NCI-H187 (cell line): Measurements from ENCODE around the gene KLHL17.
"Not testable (repeated sequence)": the region's sequence is repeated elsewhere in the genome, so short reads cannot be mapped to it uniquely, and the experiment has no call there.

Experiments
- DNase-seq, 2 experiments: peaks; one replicate each; lab custom pipeline; 2025; lab: John Stamatoyannopoulos, UW

The KLHL17 gene

DNA sequence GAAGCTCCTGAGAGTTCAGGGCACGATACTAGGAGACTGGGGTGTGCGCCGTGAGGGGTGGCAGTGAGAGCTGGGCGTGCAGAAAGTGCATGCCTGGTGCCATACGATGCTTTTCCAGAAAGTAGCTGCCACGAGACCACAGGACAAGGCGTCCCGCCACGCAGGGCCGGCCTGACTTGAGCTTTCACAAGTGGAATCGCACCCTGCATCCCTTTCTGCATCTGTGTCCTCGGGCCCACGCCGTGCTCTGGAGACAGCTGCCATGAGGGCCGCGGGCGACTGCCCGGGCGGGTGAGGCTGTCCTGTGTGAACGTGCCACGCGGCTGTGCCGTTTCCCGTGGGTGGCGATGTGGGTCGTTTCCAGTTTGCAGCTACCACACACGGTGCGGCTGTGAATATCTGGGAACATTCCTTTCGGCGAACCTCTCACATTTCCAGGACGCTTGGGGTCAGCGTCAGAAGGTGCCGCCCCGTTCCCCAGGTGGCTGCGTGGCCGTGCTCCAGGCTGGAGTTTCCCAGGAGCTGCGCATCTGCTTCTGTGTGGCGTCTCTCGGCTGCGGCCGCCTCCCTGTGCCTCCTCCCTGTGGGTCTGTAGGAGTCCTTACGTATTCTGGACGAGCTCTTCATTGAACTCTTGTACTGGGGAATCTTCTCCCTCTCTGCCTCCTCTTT, 22.5 kb downstream of the KLHL17 start:
- DNase-seq = no peak

DNA sequence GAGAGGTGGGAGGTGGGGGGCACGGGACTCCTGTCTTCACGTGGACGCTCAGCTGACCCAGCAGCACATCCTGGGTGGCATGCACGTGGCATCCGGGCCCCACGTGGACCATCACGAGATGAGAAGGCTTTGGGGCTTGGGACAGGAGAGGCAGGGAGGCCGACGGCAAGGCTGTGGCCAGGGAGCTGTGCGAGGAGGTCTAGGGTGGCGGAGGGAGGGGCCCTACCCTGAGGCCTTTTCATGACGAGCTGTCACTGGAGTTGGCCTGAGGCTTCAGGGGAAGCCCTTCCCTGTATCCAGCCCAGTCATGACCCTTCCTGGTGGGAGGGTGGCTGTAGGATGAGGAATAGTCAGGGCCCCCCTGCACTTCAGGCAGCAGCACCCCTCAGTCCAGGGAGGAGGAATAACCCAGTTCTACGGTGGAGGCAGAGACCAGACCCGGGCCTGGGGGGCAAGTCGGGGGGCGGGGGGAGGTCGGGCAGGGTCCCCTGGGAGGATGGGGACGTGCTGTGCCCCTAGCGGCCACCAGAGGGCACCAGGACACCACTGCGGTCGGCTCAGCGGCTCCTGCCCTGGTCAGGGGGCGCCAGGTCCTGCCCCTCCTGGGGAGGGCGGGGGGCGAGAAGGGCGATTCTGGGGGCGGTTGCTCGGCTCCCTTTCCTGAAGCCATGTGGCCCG, 23.6 kb downstream of the KLHL17 start:
- DNase-seq = no peak

DNA sequence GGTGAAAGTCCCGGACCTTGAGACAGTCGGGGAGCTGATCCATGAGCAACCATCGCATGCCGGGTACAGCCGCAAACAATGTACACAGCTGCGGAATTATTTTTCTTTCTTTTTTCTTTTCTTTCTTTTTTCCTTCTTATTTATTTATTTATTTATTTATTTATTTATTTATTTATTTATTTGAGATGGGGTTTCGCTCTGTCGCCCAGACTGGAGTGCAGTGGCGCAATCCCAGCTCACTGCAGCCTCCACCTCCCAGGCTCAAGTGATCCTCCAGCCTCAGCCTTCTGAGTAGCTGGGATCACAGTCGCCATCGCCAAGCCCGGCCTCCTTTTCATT, 24.1 kb downstream of the KLHL17 start:
- no peak for DNase-seq

DNA sequence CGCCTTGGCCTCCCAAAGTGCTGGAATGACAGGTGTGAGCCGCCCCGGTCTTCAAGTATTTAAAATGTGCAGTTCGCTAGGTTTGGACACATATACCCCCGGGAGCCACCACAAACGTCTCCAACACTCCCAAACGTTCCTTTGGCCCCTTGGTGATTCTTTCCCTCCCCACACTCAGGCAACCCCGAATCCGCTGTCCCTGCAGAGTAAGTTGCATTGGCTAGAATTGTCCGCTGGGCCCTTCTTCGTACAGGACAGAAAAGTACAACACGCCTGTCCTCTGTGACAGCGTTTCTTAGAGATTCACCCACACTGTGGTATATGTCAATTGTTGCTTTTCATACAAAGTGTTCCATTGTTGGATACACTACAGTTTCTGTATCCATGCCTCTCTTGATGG, 24.7 kb downstream of the KLHL17 start:
- DNase-seq = no peak

DNA sequence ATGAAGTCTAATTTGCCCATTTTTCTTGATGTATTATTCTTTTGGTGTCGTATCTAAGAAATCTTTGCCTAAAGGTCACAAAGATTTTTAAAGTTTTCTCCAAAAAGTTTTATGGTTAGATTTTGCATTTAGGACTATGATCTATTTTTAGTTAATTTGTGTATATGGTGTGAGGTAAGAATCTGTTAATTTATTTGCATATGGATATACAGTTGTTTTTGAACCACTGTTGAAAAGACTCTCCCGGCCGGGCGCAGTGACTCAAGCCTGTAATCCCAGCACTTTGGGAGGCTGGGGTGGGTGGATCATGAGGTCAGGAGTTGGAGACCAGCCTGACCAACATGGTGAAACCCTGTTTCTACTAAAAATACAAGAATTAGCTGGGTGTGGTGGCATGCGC, 27.7 kb downstream of the KLHL17 start:
- DNase-seq = not testable (repeated sequence)

DNA sequence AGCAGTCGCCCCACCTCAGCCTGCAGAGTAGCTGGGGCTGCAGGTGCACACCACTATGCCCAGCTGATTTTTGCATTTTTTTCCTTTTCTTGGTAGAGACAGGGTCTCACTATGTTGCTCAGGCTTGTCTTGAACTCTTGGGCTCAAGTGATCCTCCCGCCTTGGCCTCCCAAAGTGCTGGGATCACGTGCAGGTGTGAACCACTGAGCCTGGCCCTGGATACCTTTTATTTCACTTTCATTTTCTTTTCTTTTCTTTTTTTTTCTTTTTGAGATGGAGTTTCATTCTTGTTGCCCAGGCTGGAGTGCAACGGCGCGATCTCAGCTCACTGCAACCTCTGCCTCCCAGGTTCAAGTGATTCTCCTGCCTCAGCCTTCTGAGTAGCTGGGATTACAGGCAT, 30.9 kb downstream of the KLHL17 start:
- DNase-seq = not testable (repeated sequence)

DNA sequence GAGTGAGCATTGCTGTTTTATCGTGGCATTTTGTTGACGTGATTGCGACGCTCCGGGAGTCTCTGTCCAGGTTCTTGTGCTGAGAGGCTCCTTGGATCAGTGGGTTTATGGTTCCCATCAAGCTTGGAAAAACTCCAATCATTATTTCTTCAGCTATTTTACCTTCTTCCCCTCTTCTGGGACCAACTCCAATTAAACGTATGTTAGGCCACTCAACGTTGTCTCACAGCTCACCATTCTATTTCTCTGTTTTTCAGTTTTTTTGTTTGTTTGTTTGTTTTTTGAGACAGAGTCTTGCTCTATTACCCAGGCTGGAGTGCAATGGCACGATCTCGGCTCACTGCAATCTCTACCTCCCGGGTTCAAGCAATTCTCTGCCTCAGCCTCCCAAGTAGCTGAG, 31.5 kb downstream of the KLHL17 start:
- DNase-seq = no peak

DNA sequence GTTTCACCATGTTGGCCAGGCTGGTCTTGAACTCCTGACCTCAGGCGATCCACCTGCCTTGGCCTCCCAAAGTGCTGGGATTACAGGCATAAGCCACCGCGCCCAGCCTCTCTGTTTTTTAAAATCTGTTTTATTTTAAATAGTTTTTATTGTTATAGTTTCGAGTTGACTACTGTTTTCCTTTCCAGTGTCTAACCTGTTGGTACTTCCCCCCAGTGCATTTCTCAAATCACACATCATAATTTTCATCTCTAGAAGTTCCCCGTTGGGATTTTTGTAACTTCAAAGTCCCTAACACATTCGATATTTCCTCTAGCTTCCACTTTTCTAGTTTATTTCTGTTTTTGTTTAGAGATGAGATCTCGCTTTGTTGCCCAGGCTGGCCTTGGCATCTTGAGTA, 32.0 kb downstream of the KLHL17 start:
- no peak for DNase-seq

DNA sequence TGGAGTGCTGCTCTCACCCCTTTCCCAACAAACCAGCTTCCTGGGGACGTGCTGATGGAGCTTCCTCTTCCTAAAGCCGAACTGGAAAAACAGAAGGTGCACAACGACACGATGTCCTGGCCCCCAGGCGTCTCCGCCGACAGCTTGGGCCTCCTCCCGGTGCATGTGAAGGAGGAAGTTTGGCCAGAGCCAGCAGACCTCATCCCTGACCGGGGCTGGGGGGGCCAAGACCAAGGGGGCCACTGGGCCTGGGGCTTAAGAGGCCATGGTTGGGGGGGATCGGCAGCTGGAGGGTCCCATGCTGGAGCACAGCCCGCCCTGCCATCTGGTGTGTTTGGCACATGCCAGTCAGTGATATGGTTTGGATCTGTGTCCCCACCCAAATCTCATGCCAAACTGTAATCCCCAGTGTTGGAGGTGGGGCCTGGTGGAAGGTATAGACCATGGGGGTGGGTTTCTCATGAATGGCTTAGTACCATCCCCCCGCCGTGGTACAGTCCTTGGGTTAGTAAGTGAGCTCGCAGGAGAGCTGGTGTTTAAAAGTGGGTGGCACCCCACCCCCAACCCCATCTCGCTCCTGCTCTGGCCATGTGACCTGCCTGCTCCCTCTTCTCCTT, 33.1 kb downstream of the KLHL17 start:
- DNase-seq = no peak

DNA sequence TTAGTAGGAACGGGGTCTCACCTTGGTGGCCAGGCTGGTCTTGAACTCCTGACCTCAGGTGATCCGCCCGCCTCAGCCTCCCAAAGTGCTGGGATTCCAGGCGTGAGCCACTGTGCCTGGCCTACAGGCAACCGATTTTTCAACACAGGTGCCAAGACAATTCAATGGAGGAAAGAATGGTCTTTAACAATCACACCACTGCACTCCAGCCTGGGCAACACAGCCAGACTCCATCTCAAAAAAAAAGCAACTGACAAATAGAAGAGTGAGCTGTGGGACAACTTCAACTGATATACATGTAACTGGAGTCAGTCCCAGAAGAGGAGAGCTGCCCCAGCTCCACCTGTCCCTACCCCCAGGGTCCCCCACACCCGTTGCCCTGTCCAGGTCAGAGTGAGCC, 34.2 kb downstream of the KLHL17 start:
- DNase-seq = not testable (repeated sequence)

DNA sequence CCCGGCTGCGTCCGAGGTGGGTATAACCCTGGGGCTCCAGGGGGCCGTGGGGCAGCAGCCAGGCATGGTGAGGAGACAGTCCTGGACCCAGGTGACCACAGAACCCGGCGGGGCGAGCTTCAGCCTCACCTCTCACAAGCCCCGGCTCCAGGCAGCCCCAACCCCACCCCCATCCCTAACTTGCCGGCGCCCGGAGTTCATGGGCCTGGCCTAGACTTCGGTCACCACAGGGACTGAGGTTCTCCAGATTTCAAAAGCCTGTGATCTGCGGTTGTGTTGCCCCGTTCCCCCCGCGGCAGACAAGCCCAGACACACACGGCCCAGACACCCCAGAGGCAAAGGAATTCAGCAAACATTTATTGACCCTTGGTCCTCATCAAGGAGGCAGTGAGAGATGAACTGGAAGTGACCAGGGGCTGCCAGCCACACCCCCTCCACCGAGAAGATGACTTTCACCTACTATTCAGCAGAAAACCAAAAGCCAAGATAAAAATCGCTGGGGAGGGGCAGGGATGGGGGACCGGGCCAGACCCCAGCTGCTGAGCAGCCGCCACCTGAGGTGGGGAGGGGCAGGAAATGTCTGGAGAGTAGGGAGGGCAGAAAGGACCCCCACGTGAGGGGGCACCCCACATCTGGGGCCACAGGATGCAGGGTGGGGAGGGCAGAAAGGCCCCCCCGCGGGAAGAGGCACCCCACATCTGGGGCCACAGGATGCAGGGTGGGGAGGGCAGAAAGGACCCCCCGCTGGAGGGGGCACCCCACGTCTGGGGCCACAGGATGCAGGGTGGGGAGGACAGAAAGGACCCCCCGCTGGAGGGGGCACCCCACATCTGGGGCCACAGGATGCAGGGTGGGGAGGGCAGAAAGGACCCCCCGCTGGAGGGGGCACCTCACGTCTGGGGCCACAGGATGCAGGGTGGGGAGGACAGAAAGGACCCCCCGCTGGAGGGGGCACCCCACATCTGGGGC, 35.6 kb downstream of the KLHL17 start:
- no peak for DNase-seq

DNA sequence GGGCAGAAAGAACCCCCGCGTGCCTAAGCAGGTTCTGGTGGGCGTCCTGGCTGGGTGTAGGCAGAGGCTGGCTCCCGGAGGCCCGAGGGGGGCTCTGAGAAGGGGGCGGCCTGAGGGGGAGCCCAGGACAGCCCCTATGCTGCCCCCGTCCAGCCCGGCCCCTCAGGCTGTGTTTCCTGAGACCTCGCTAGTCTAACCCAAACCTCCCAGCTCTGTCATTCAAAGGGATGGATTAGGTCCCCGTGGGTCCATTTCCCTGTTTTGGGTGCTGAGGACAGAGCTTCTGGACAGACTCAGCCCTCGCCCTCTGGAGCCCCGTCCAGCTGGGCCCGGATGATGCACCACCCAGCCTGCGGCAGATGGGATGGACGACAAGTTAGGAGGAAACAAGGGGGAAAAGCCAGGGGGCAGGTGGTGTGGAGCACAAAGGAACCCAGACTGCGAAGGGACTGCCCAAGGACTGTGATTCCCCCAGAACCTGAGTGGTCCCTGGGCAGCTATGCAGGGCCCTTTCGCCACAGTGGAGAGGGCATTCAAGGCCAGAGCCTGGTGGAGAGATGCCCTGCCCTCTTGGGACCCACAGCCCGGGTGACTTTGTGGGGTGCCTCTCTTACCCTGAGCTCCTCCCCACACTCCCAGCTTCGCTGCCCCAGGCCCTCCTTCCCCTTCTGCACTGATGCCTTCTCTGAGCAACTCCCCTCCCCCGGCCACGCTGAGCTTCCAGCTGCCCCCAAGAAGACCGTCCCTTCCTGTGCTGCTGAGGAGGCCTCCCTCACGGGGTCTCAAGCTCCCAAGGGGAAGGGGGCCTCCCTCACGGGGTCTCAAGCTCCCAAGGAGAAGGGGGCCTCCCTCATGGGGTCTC, 36.7 kb downstream of the KLHL17 start:
- no peak for DNase-seq

DNA sequence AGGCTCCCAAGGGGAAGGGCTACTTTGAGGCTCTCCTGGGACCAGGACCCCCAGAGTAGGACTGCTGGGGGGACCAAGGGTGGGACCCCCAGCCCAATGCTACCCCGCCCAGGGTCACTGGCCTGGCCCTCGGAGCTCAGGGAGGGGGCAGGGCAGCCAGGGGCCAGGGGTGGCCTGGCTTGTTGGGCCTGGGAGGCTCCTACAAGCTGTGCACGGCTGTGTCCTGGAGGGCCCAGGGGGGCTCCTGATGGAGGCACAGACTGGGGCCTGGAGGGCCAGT, 37.3 kb downstream of the KLHL17 start:
- no peak for DNase-seq

DNA sequence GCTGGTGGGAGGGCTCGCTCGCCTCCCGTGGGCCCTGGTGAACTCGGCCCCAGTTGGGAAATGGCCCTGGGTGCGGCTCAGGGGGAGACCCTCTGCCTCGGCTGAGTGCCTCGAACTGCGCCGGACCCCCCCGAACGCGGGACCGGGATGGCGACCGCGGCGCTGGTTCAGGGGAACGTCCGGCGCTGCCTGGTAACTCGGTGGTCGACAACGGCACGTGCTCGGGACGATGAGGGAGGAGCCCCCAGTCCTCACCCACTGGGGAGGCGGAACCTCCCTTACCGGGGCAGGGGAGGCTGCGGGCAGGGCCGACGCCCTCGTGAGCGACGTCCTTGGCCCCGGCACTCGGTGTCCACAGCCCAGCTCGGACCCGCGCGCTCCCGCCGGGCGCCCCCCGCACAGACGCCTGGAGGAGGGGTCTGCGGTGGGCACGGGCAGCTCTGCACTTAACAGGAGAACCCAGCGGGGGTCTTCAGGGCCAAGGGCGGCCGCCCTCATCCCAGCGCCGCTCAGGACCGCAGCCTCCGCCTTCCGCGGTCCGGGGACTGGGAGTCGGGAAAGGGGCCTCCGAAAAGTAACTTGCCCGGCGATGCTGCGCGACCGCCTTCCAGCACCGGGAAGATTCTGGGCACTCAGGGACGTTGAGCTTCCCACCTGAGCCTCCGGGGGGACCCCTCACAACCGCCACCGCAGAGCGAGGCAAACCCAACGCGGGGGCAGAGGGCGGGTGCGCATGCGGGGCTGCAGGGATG, 37.8 kb downstream of the KLHL17 start:
- no peak for DNase-seq

DNA sequence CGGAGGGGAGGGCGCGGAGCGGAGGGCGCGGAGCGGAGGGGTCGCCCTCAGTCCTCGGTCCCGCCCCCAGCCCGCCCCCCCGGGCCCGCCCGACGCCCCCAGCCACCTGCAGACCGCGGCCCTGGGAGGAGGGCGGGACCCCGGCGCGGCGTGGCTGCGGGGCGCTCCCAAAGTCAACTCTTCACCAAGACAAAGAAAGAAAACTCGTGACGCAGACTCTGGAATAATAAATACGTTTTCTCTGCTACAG, 38.3 kb downstream of the KLHL17 start:
- DNase-seq = no peak

DNA sequence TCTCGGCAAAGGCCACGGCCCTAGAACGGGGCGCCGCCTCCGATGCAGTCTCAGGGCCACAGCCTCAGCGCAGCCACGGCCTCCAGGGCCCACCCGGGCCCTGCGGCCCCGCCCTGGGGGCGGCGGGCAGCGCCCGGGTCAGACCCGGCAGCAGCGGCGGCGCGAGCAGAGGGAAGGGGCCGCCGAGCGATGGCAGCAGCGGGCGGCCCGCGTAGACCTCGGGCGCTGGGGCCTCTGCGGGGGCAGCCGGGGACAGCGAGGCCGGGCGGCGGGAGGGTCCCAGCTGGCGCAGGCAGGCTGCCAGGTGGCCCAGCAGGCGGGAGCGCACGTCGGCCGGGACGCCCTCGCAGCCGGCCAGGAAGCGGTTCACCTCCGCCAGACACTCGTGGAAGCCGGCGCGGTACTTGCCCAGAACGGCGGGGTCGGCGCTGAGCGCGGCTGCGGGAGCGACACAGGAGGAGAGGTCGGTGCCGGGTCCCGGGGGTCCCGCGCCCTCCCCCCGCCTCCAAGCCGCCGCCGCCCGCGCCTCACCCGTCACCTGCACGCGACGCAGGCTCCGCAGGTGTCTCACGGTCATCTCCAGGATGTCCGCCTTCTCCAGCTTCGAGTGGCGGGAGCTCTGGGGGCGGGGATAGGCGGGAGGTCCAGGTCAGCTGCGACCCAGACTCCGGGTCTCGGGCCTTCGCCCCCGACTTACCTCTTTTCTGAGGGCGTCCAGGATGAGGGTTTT, 38.8 kb downstream of the KLHL17 start:
- DNase-seq = no peak

DNA sequence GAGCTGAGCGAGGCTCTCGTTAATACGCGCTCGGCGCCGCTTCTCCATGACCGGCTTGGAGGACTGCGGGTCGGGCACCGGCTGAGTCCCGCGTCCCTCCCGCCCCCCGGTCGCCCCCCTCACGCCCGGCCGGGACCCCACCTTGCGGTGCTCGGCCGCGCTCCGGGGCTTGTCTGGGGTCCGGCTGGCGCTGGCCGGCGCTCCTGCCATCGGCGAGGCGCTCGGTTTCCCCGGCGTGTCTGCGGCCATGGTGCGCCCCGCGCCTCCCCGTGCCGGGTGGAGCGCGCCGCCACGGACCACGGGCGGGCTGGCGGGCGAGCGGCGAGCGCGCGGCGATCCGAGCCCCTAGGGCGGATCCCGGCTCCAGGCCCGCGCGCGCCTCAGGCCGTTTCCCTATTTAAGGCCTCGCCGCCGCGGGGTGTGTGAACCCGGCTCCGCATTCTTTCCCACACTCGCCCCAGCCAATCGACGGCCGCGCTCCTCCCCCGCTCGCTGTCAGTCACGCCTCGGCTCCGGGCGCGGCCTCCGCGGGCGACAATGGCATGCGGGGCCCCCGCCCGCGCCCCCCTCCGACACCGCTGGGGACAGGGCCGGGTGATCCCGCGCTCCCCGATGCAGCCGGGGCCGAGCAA, 39.5 kb downstream of the KLHL17 start, which contains the start of gene HES4:
Gene HES4 (minus strand): TSS at position 373 of the 632 bp plus-strand sequence. CDS start 124 bp downstream, at position 249.
- DNase-seq = no peak

DNA sequence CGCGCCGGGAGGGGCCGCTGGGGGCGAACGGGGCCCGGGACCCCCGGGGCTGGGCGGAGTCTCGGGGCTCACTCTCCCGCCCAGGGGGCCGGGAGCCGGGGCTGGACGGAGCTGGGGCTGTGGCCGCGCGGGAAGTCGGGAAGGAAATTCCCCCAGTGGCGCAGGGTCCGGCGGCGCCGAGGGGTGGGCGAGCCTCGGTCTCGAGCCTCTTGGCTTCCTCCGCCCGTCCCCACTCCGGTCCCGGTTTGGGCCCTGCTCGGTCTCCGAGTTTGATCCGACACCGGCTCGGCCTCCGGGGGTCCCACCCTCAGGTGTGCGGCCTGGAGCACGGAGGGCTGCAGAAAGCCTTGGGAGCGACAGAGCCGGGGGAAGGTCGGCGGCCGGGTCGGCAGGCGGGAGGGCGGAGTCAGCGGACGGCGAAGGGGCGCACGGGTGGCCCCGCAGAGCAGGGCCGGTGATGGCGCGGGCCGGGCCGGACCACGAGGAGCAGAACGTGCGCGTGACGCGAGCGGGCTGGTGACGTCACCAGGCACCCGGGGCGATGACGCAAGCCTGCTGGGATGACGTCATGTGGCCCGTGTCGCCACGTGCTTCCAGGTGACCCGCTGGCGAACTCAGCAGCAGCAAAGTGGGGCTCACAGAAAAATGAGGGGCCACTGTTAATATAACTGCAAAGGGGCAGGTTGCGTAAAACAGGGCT, 40.1 kb downstream of the KLHL17 start:
- peak in 1 of 2 experiments; percentile 10 for DNase-seq

DNA sequence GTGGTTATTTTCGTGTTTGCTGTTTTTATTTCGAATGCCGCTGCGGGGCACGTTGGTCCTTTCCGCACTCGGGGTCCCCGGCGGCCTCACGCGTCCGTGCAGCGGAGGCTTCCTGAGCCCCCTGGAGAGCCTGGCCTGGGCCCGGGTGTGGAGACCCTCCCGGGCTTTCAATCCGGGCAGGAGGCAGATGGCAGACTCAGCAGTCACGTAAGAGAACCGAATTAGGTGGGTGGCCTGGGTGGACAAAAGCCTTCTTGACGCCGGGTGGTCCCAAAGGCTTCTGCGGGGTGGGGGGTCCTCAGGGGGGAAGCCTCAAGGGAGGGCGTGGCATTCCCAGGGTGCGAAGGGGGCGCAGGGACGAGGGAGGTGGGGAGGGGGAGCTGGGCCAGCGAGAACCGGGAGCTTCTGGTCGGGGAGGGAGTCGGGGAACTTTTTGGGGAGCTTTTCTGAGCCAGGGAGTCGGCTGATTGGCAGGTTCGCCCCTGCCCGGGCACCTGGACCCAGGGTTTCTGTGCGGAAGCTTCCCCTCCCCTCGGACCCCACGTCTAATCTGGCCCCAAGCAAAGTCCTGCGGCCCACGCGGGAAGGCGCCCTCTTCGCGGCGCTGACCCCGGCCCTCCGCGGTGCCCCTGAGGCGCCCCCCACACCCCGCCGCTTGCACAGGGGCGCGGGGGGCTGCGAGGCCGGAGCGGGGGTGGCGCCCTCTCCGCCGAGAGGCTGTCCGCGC, 40.8 kb downstream of the KLHL17 start:
- DNase-seq = no peak
